Natural killer cell (primary cell): ENCODE results near the gene ACTC1. TPM values are rescaled to one million over a fixed set of nuclear protein-coding genes. Genes with fewer than 3 reads are reported as not detected.

Experiments
- ATAC-seq, 3 donors: fragments of 150-1000 bp in 2 of 3; fragments of 200-7000 bp in 1 of 3; cut with Tn5 transposase; 1 replicate in 1 of 3; 2 replicates in 2 of 3; pipeline ENCODE4 v1.10.0; 2021; ENCODE audit warnings: mild to moderate bottlenecking in 2 of 3, moderate library complexity in 2 of 3
- DNase-seq, 2 donors: peaks; one replicate each; pipeline versions ENCODE4 v3.0.0 to v3.0.0-alpha.2; 2013 to 2021; ENCODE audit warnings: mixed read lengths in 1 of 2
- H3K27ac ChIP-seq: one replicate; pipeline ENCODE4 v1.5.1; 2013; ENCODE audit warnings: mild to moderate bottlenecking, low read length
- H3K27me3 ChIP-seq: one replicate; pipeline ENCODE4 v1.6.1; 2013; ENCODE audit warnings: low read length; ENCODE audit not compliant: control insufficient read depth, insufficient read depth
- H3K36me3 ChIP-seq: one replicate; pipeline ENCODE4 v1.6.1; 2013; ENCODE audit warnings: low read length; ENCODE audit not compliant: control insufficient read depth, insufficient read depth
- H3K4me1 ChIP-seq: one replicate; pipeline ENCODE4 v1.6.1; 2013; ENCODE audit warnings: low read length; ENCODE audit not compliant: control insufficient read depth, insufficient read depth
- H3K4me3 ChIP-seq: one replicate; pipeline ENCODE4 v1.5.1; 2013; ENCODE audit warnings: low read length
- H3K9me3 ChIP-seq: one replicate; pipeline ENCODE4 v1.6.1; 2013; ENCODE audit warnings: low read length; ENCODE audit not compliant: control insufficient read depth, insufficient read depth
- H3K27ac Mint-ChIP-seq, 2 donors: one replicate each; pipeline ENCODE4 v1.8.0; 2022; ENCODE audit warnings: mild to moderate bottlenecking in 2 of 2, mixed read lengths in 2 of 2, moderate library complexity in 1 of 2
- H3K27me3 Mint-ChIP-seq, 2 donors: one replicate each; pipeline ENCODE4 v1.8.0; 2022; ENCODE audit warnings: low read depth in 2 of 2, mixed read lengths in 2 of 2
- H3K36me3 Mint-ChIP-seq: one replicate; pipeline ENCODE4 v1.8.0; 2022; ENCODE audit warnings: mixed read lengths
- H3K4me1 Mint-ChIP-seq, 2 donors: one replicate each; pipeline ENCODE4 v1.8.0; 2022; ENCODE audit warnings: mixed read lengths in 2 of 2
- H3K4me3 Mint-ChIP-seq: one replicate; pipeline ENCODE4 v1.8.0; 2022; ENCODE audit warnings: mild to moderate bottlenecking, moderate library complexity, mixed read lengths
- H3K9me3 Mint-ChIP-seq, 2 donors: one replicate each; pipeline ENCODE4 v1.8.0; 2022; ENCODE audit warnings: mixed read lengths in 2 of 2
- WGBS: methylation state at CpG from one replicate; pipeline ENCODE4 v1.1.7; 2013; ENCODE audit warnings: missing lambda C conversion rate; ENCODE audit not compliant: insufficient coverage; 5-methylcytosine and 5-hydroxymethylcytosine counted together
- intact Hi-C: fragments of 100-400 bp; cut with micrococcal nuclease; formaldehyde crosslinking; loops from one replicate; pipeline ENCODE4 v1.14.2; 2022
- total RNA-seq, 4 donors: library from RNA; stranded (reverse); fragments of 120-200 nt in 1 of 4; gene quantifications; one replicate each; pipeline versions ENCODE4 v1.2.3 to v1.2.4, GENCODE V29; 2013 to 2022
- TF ChIP-seq, protein P1 (sequence below): fragments of 200-600 bp; IDR thresholded peaks from one replicate; pipeline ENCODE4 v1.8.0; 2022; ENCODE audit warnings: antibody characterized with exemption

ACTC1 gene
- total RNA-seq, 3 donors from 2014 or later (not counting 1 experiment from before 2014, with no cell fraction given) = not detected

DNA sequence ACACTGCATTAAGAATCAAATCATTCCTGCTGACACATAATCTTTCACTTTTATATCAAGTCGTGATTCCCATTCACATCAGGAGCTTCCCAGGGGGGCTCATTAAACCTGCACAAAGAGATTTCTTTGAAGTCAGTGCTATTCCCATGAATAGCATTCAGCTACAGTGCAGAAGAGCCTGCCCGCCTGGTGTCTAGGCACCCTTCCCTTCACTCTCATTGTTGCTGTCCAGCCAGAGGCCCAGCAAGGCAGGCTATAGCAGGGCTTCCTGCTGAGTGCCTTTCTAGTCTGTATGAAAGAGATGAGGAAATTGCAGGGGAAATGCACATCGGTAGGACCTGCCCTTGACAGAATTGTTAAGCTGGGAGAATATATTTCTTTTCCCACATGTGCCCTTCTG is 36.0 kb downstream of the ACTC1 start:
- DNase-seq (no peak), ATAC-seq (no peak)
- Histone ChIP-seq H3K4me1 (no peaks in the 10 kb centered on the region), H3K27ac (no peak overlapping the region), H3K9me3 (no peaks in the 10 kb centered on the region), H3K27me3 (peaks cover 10% of the 10 kb centered on the region), H3K36me3 (no peaks in the 10 kb centered on the region), H3K4me3 (no peak overlapping the region)
- TF ChIP-seq, protein P1, sequence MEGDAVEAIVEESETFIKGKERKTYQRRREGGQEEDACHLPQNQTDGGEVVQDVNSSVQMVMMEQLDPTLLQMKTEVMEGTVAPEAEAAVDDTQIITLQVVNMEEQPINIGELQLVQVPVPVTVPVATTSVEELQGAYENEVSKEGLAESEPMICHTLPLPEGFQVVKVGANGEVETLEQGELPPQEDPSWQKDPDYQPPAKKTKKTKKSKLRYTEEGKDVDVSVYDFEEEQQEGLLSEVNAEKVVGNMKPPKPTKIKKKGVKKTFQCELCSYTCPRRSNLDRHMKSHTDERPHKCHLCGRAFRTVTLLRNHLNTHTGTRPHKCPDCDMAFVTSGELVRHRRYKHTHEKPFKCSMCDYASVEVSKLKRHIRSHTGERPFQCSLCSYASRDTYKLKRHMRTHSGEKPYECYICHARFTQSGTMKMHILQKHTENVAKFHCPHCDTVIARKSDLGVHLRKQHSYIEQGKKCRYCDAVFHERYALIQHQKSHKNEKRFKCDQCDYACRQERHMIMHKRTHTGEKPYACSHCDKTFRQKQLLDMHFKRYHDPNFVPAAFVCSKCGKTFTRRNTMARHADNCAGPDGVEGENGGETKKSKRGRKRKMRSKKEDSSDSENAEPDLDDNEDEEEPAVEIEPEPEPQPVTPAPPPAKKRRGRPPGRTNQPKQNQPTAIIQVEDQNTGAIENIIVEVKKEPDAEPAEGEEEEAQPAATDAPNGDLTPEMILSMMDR = no peak
- Mint-ChIP-seq H3K27ac (no peak overlapping the region), H3K4me1 (no peaks in the 10 kb centered on the region), H3K4me3 (no peak overlapping the region), H3K27me3 (peaks cover 35 to 76% of the 10 kb centered on the region in 2 donors), H3K9me3 (no peaks in the 10 kb centered on the region), H3K36me3 (peaks cover 8% of the 10 kb centered on the region)
- intact Hi-C loops = no loop called here
- 69% methylated on average over 2 of the region's 3 CpGs for WGBS

DNA sequence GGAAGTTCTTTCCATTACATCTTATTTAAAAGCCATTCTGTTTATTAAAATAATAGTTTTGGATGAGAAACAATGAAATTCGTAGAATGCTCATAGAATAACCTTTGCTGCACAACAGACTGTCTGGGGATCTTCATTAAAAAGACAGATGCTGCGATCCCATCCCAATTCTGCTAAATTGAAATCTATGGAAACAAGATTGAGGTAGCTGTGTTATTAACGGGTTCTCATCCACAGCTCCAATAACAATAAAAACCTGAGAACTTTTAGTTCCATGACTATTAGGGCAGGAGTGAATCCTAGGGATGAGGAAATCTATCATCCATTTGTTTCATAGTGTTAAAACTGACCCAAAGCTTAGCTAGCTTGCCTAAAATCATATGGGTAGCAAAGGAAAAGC is 38.1 kb downstream of the ACTC1 start:
- Mint-ChIP-seq H3K4me3 (no peak overlapping the region), H3K27ac (no peak overlapping the region), H3K36me3 (peaks cover 8% of the 10 kb centered on the region), H3K9me3 (no peaks in the 10 kb centered on the region), H3K4me1 (peaks cover 0 to 4% of the 10 kb centered on the region in 2 donors), H3K27me3 (peaks cover 48 to 84% of the 10 kb centered on the region in 2 donors)
- no peak for DNase-seq
- Histone ChIP-seq H3K27ac (no peak overlapping the region), H3K36me3 (no peaks in the 10 kb centered on the region), H3K4me3 (no peak overlapping the region), H3K27me3 (peaks cover 18% of the 10 kb centered on the region), H3K9me3 (no peaks in the 10 kb centered on the region), H3K4me1 (no peaks in the 10 kb centered on the region)
- ATAC-seq = no peak
- intact Hi-C loops = no loop called here
- WGBS = 85% methylated on average over 2 of the region's 3 CpGs
- TF ChIP-seq, protein P1 = no peak

DNA sequence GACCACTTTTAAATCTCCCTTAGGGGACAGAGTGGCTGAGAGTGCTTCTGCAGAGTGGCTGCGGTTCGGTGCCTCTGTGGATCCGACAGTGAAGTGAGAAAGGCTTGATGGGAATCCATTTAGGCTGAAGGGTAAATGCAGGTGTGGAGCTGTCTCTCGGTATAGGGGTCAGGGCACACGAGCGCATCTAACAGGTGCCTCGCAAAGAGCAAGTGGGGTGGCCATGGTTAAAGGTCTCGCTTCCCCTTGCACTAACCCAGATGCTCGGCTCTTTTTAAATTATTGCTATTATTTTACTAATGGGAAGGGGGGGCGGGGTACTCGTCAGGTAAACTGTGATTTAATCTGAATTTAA is 40.0 kb downstream of the ACTC1 start:
- no peaks in the 10 kb centered on the region for H3K9me3 Mint-ChIP-seq
- peaks cover 0 to 4% of the 10 kb centered on the region in 2 donors for H3K4me1 Mint-ChIP-seq
- WGBS = 7% methylated on average over 11 of the region's 11 CpGs
- H3K4me3 ChIP-seq = no peak overlapping the region
- DNase-seq (no peak), ATAC-seq (no peak)
- no peak overlapping the region for H3K4me3 Mint-ChIP-seq
- no peaks in the 10 kb centered on the region for H3K36me3 Mint-ChIP-seq
- no peak overlapping the region for H3K27ac ChIP-seq
- H3K27me3 ChIP-seq = peaks cover 20% of the 10 kb centered on the region
- H3K9me3 ChIP-seq = no peaks in the 10 kb centered on the region
- no peaks in the 10 kb centered on the region for H3K4me1 ChIP-seq
- no peaks in the 10 kb centered on the region for H3K36me3 ChIP-seq
- intact Hi-C loops = no loop called here
- no peak overlapping the region for H3K27ac Mint-ChIP-seq
- TF ChIP-seq, protein P1 = no peak
- H3K27me3 Mint-ChIP-seq = peaks cover 49 to 80% of the 10 kb centered on the region in 2 donors

DNA sequence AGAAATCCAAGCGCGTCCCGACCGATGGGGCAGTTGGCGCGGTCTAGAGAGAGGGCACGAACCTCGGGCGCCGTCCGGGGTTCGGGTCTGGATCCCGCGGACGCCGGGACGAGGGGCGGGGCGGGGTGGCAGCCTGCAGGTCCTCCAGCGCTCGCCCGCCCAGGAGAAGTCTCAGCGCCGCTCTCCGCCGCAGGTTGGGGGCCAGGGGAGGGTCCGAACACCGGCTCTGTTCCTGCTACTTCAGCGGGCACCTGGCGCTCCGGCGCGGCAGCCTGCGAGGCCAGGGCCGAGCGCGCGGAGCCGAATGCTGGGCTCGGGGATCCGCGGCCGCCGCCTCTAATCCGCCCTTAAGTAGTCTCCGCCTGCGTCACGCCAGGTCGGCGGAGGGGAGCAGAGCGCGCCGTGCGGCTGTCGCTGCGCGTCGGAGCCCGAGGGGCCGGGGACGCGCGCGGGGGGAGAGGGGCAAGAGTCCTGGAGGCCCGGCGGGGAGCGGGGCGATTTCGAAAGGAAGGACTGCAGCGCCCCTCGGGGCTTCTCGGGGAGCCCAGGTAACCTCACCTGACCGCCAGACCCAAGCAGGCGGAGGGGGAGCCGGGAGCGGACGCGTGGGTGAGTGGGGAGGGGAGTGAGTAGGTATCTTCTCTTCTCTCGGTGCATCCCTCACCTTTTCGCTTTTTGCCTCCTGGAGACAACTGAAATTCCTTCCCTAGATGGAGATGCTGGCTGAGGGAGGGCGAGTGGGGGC is 40.5 kb downstream of the ACTC1 start, which contains the start of gene GJD2:
Gene GJD2 (minus strand): TSS at position 325 of the 745 bp plus-strand sequence. CDS start 510 bp downstream, outside the sequence.
- Histone ChIP-seq H3K4me3 (no peak within 1 kb of the TSS), H3K9me3 (no peaks in the 10 kb centered on the region), H3K36me3 (no peaks in the 10 kb centered on the region), H3K27ac (no peak within 1 kb of the TSS), H3K4me1 (no peaks in the 10 kb centered on the region), H3K27me3 (peaks cover 20% of the 10 kb centered on the region)
- Mint-ChIP-seq H3K9me3 (no peaks in the 10 kb centered on the region), H3K4me3 (no peak within 1 kb of the TSS), H3K27me3 (peaks cover 52 to 82% of the 10 kb centered on the region in 2 donors), H3K4me1 (peaks cover 0 to 4% of the 10 kb centered on the region in 2 donors), H3K27ac (no peak within 1 kb of the TSS), H3K36me3 (no peaks in the 10 kb centered on the region)
- intact Hi-C loops = no loop called here
- ATAC-seq = no peak
- TF ChIP-seq, protein P1 = no peak
- DNase-seq = no peak
- 2% methylated on average over 77 of the region's 81 CpGs for WGBS
